Measurements from ENCODE around the gene GDE1.

Gene GDE1

GRCh38 chr16:19468300-19468699 is 53.6 kb downstream of the GDE1 start:
- 80 to 92% methylated on average over 1 to 2 of the region's 3 CpGs for WGBS, 2 experiments (ENCODE audit: insufficient coverage in 2 of 2)
- Histone ChIP-seq H3K36me3 (ENCODE audit: control insufficient read depth, insufficient read depth, low read length) (no peaks in the 10 kb centered on the region), H3K4me3 (ENCODE audit: extremely low read depth, insufficient read depth, low read length, poor library complexity, severe bottlenecking) (no peak overlapping the region), H3K27ac (ENCODE audit: low read depth, low read length, severe bottlenecking) (no peak overlapping the region), H3K4me1 (ENCODE audit: control insufficient read depth, insufficient read depth, low read length, poor library complexity, severe bottlenecking) (peaks cover 3% of the 10 kb centered on the region), H3K9me3 (ENCODE audit: control insufficient read depth, low read length) (no peaks in the 10 kb centered on the region)

GRCh38 chr16:19463468-19464315 is 58.2 kb downstream of the GDE1 start:
- peaks cover 3% of the 10 kb centered on the region for H3K4me1 ChIP-seq (ENCODE audit: control insufficient read depth, insufficient read depth, low read length, poor library complexity, severe bottlenecking)
- no peaks in the 10 kb centered on the region for H3K36me3 ChIP-seq (ENCODE audit: control insufficient read depth, insufficient read depth, low read length)
- 96 to 98% methylated on average over 8 to 9 of the region's 12 CpGs for WGBS, 2 experiments (ENCODE audit: insufficient coverage in 2 of 2)
- no peak overlapping the region for H3K27ac ChIP-seq (ENCODE audit: low read depth, low read length, severe bottlenecking)
- no peak overlapping the region for H3K4me3 ChIP-seq (ENCODE audit: extremely low read depth, insufficient read depth, low read length, poor library complexity, severe bottlenecking)
- no peaks in the 10 kb centered on the region for H3K9me3 ChIP-seq (ENCODE audit: control insufficient read depth, low read length)

- no peaks in the 10 kb centered on the region for H3K36me3 ChIP-seq (ENCODE audit: control insufficient read depth, insufficient read depth, low read length)
- H3K4me1 ChIP-seq (ENCODE audit: control insufficient read depth, insufficient read depth, low read length, poor library complexity, severe bottlenecking), result peaks cover 3% of the 10 kb centered on the region
- H3K4me3 ChIP-seq (ENCODE audit: extremely low read depth, insufficient read depth, low read length, poor library complexity, severe bottlenecking), result no peak overlapping the region
- no peaks in the 10 kb centered on the region for H3K9me3 ChIP-seq (ENCODE audit: control insufficient read depth, low read length)
- no peak overlapping the region for H3K27ac ChIP-seq (ENCODE audit: low read depth, low read length, severe bottlenecking)
- WGBS, 2 experiments (ENCODE audit: insufficient coverage in 2 of 2), result no CpG with 5 or more reads among the region's 2 CpGs
Observed at GRCh38 chr16:19460397-19460796, 61.5 kb downstream of the GDE1 start.

GRCh38 chr16:19458722-19459379 is 63.0 kb downstream of the GDE1 start:
- Histone ChIP-seq H3K27ac (ENCODE audit: low read depth, low read length, severe bottlenecking) (no peak overlapping the region), H3K36me3 (ENCODE audit: control insufficient read depth, insufficient read depth, low read length) (no peaks in the 10 kb centered on the region), H3K4me3 (ENCODE audit: extremely low read depth, insufficient read depth, low read length, poor library complexity, severe bottlenecking) (no peak overlapping the region), H3K4me1 (ENCODE audit: control insufficient read depth, insufficient read depth, low read length, poor library complexity, severe bottlenecking) (no peaks in the 10 kb centered on the region), H3K9me3 (ENCODE audit: control insufficient read depth, low read length) (no peaks in the 10 kb centered on the region)
- 94 to 96% methylated on average over 4 to 8 of the region's 9 CpGs for WGBS, 2 experiments (ENCODE audit: insufficient coverage in 2 of 2)

Measured in mesodermal cell (in vitro differentiated cells).